GM15510 (cell line): Measurements from ENCODE around the gene RASA1.

Experiments used
- POLR2A ChIP-seq: IDR thresholded peaks from 3 replicates; pipeline ENCODE4 v1.6.1; 2011; ENCODE audit warnings: borderline replicate concordance; ENCODE audit not compliant: insufficient read length; ENCODE audit errors: extremely low read depth

Gene RASA1

GRCh38 chr5:87319469-87319868, 51.8 kb downstream of the RASA1 start:
- TF ChIP-seq POLR2A, result no peak

- no peak for TF ChIP-seq POLR2A
Observed at GRCh38 chr5:87321605-87322004, 53.9 kb downstream of the RASA1 start.

DNA sequence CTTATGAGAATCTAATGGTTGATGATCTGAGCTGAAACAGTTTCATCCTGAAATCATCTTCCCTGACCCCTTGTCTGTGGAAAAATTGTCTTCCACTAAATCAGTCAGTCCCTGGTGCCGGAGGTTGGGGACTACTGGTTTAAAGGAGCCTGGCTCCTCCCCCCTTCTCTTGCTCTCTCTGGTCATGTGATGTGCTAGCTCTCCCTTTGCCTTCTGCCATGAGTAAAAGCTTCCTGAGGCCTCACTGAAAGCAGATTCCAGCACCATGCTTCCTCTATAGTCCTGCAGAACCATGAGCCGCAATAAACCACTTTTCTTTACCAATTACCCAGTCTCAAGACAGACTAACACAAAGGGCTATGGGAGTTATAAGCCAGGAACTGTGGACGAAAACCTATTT, 54.7 kb downstream of the RASA1 start:
- no peak for TF ChIP-seq POLR2A

- TF ChIP-seq POLR2A, result no peak
Observed at GRCh38 chr5:87327998-87328397, 60.3 kb downstream of the RASA1 start.

DNA sequence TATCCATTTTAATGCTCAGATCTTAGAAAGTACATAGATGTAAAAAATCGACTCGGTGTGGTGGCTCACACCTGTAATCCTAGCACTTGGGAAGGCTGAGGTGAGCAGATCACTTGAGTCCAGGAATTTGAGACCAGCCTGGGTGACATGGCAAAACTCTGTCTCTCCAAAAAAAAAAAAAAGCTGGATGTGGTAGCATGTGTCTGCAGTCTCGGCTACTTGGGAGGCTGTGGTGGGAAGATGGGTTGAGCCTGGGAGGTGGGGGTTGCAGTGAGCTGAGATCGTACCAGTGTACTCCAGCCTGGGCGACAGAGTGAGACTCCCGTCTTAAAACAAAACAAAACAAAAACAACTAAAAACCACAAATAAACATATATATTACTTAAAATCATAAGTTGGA, 61.4 kb downstream of the RASA1 start:
- no peak for TF ChIP-seq POLR2A

DNA sequence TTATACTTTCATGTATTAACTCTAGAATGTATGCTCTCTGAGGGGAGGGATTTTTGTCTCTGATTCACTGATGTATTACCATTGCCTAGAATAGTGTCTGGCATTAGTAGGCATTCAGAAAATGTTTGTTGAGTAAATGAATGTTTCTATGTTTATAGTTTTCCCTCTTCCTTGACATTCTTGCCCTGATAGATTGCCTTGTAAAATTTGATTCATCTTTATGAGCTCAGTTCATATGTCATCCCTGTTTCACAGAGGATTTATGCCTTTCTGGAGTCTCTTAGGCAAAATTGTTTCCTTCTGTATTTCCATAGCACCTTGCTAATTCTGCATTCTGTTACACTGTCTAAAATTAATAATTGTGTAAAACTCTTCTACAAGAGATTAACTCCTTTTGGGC, 72.3 kb downstream of the RASA1 start:
- no peak for TF ChIP-seq POLR2A

GRCh38 chr5:87340716-87341115, 73.0 kb downstream of the RASA1 start:
- TF ChIP-seq POLR2A, result no peak

DNA sequence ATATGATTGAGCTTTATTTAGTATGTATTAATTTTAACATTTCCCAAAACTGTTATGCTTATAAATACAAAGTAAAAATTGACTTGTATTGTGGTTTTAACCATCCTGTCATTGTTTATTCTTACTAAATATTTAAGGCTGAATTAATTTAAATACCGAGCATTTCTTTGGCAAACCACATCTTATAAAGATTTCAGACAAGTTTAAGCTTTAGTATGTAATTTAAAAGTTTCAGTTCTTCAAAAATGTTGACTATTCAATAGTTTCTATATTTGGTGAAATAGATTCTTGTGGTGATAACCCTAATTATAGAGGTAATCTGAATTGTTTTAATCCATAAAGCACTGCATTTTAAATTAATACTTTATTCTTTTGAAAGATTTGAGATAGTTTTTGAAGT, 79.6 kb downstream of the RASA1 start:
- TF ChIP-seq POLR2A, result no peak

- no peak for TF ChIP-seq POLR2A
Observed at GRCh38 chr5:87347841-87348240, 80.2 kb downstream of the RASA1 start.

GRCh38 chr5:87354496-87354895, 86.8 kb downstream of the RASA1 start:
- TF ChIP-seq POLR2A, result no peak

- TF ChIP-seq POLR2A, result no peak
Observed at GRCh38 chr5:87359106-87359505, 91.4 kb downstream of the RASA1 start.

DNA sequence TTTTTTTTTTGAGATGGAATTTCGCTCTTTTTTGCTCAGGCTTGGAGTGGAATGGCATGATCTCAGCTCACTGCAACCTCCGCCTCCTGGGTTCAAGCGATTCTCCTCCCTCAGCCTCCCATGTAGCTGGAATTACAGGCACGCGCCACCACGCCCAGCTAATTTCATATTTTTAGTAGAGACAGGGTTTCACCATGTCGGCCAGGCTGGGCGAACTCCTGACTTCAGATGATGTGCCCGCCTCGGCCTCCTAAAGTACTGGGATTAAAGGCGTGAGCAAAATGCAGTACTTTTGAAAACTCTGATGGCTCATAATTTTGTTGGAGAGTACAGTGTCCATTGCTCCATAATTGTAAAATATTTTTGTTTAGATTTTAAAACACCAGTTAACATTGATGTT, 92.4 kb downstream of the RASA1 start:
- no peak for TF ChIP-seq POLR2A

DNA sequence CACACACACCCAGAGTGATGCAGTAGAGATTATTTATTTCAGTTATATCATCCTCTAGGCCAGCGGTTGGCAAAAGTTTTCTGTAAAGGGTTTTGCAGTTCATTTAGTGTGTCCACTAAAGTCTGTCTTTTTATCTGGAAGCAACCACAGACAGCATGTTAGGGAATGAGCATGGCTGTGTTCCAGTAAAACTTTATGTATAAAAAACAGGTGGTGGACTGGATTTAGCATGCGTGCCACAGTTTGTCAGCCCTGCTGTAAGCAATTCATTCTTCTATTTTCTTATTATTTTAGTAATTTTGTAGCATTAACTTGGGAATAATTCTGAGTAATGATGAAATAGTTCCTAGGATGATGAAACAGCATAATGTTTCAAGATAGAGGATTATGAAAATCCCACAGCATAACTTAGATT, 93.4 kb downstream of the RASA1 start:
- TF ChIP-seq POLR2A, result no peak

DNA sequence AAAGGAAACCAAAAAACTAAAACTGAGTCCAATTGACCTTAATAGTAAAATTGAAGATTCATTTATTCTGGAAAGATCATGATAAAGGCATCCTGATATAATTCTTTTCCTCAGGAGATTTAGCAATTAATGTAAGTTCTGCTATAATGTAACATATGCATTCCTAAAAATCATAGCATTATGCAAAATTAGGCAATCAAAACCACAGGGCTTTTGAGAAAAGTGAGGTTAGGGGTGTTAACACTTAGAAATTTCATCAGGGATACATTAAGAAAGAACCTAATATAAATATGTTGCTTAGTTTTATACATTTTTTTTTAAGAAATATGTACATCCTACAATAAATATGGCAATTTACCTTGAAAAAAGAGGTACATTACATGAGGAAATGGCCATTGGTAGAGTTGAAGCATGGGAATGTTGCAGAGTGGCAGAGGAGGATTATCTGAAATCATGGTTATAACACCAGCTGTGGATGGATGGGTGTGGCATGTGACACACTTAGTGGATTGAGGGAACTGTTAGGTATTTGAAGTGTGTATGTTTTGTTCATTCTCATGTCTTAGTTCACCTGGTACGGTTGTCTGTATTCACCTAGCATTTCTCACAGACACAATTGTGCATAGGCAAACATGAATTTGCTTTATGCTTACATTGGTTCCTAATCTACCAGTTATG, 94.0 kb downstream of the RASA1 start:
- no peak for TF ChIP-seq POLR2A

GRCh38 chr5:87367243-87367642, 99.6 kb downstream of the RASA1 start:
- no peak for TF ChIP-seq POLR2A

DNA sequence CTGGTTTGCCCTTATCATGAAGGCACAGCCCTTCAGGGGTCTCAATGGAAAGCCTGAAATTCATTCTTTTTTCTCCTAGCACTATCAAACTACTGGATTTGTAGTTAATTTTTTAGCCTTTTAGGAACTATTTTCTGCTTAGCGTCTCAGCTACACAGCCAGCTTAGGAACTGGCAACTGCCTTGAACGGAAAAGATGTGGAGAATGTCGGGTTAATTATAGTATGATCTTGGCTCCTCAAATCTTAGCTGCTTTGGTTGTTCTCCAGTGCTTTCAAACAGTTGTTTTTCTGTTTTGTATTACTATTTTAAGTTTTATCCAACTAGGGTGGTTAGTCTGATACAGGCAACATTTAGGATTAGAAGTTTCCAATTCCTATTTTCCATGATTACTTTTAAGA, 100.9 kb downstream of the RASA1 start:
- TF ChIP-seq POLR2A, result no peak

GRCh38 chr5:87369431-87369830, 101.7 kb downstream of the RASA1 start:
- TF ChIP-seq POLR2A, result no peak
